Neutrophil (primary cell): ENCODE data around the gene DMAC2.
"Not testable (repeated sequence)": the region's sequence is repeated elsewhere in the genome, so short reads cannot be mapped to it uniquely, and the experiment has no call there.

Experiments
- H3K27ac ChIP-seq: fragments of 200-600 bp; sonication (generic); 2 replicates; pipeline ENCODE4 v1.5.1; 2016; ENCODE audit warnings: mild to moderate bottlenecking, moderate library complexity
- H3K27me3 ChIP-seq: fragments of 200-600 bp; sonication (generic); 2 replicates; pipeline ENCODE4 v1.6.0; 2016; ENCODE audit warnings: mild to moderate bottlenecking
- H3K36me3 ChIP-seq: fragments of 200-600 bp; sonication (generic); 2 replicates; pipeline ENCODE4 v1.5.1; 2017
- H3K4me1 ChIP-seq, 2 experiments: fragments of 200-600 bp in 1 of 2; sonication (generic) in 1 of 2; 1 replicate in 1 of 2; 2 replicates in 1 of 2; pipeline versions ENCODE4 v1.5.1 to v1.6.1; 2013 to 2016; ENCODE audit warnings: low read depth in 1 of 2, low read length in 1 of 2, mild to moderate bottlenecking in 1 of 2, moderate library complexity in 1 of 2; ENCODE audit not compliant: control insufficient read depth in 1 of 2, insufficient read depth in 1 of 2
- H3K4me3 ChIP-seq, 2 experiments: fragments of 200-600 bp in 1 of 2; sonication (generic) in 1 of 2; 1 replicate in 1 of 2; 2 replicates in 1 of 2; pipeline ENCODE4 v1.5.1; 2013 to 2016; ENCODE audit warnings: low read depth in 1 of 2, low read length in 1 of 2, mild to moderate bottlenecking in 1 of 2, moderate library complexity in 1 of 2
- H3K9me3 ChIP-seq: fragments of 200-600 bp; sonication (generic); 2 replicates; pipeline ENCODE4 v1.5.1; 2016
- CTCF ChIP-seq: fragments of 200-600 bp; sonication (generic); IDR thresholded peaks from 2 replicates; pipeline ENCODE4 v1.5.1; 2016; ENCODE audit warnings: antibody characterized with exemption

DMAC2 gene

DNA sequence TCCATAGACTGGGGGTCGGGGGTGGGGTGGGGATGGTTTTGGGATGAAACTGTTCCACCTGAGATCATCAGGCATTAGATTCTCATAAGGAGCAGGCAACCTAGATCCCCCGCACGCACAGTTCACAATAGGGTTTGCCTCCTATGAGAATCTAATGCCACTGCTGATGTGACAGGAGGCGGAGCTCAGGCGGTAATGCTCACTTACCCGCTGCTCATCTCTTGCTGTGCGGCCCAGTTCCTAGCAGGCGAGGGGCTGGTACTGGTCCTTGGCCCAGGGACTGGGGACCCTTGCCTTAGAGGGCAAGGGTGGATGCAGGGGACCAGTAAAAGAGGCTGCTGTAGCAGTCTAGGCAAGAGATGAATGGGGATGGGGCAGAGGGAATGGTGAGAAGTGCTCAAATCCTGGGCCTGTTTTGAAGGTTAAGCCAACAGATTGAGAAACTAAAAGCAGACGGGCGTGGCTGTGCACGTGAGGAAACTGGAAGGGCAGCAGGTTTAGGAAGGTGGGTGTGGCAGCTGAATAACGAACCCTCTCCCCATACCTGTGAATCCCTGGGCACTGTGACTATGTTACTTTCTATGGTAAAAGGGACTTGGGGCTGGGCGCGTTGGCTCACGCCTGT is 1.7 kb upstream of the DMAC2 start:
- H3K27me3 ChIP-seq = no peaks in the 10 kb centered on the region
- no peak for TF ChIP-seq CTCF
- H3K27ac ChIP-seq = no peak overlapping the region
- no peaks in the 10 kb centered on the region for H3K9me3 ChIP-seq
- no peaks in the 10 kb centered on the region for H3K36me3 ChIP-seq
- H3K4me1 ChIP-seq = peaks cover 22 to 32% of the 10 kb centered on the region in 2 experiments
- H3K4me3 ChIP-seq = no peak overlapping the region

GRCh38 chr19:41437944-41438574 is 1.7 kb downstream of the DMAC2 start:
- H3K4me1 ChIP-seq = peaks cover 22 to 35% of the 10 kb centered on the region in 2 experiments
- no peak overlapping the region for H3K4me3 ChIP-seq
- H3K27ac ChIP-seq = no peak overlapping the region
- peaks cover 4% of the 10 kb centered on the region for H3K36me3 ChIP-seq
- no peak for TF ChIP-seq CTCF
- H3K27me3 ChIP-seq = no peaks in the 10 kb centered on the region
- no peaks in the 10 kb centered on the region for H3K9me3 ChIP-seq

GRCh38 chr19:41436674-41436951 is 3.1 kb downstream of the DMAC2 start:
- Histone ChIP-seq H3K27me3 (no peaks in the 10 kb centered on the region), H3K4me1 (peaks cover 21 to 37% of the 10 kb centered on the region in 2 experiments), H3K9me3 (no peaks in the 10 kb centered on the region), H3K27ac (no peak overlapping the region), H3K4me3 (no peak overlapping the region), H3K36me3 (peaks cover 15% of the 10 kb centered on the region)
- TF ChIP-seq CTCF = no peak

DNA sequence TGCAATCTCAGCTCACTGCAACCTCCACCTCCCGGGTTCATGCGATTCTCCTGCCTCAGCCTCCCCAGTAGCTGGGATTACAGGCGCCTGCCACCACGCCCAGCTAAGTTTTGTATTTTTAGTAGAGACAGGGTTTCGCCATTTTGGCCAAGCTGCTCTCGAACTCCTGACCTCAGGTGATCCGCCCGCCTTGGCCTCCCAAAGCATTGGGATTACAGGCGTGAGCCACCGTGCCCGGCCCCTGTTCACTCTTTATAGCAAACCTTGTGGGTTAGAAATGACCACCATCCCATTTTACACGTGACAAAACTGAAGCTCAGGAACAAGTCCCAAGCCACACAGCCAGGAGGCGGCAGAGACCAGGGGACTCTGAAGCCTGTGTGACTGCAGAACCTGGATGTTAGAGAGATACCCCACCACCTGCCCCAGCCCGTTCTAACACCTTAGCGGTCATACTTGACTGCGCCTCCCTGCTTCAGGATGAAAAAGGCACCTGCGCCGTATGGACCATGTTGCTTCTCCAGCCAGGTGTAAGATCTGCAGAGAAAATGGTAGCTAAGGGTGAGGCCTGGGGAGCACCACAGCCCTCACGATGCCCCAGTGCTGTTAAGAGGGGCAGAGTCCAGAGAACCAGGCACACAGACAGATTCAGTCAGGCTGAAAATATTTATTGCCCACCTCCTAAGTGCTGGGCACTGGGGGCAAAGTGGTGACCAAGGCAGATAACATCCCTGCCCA is 3.6 kb downstream of the DMAC2 start:
- H3K27me3 ChIP-seq = no peaks in the 10 kb centered on the region
- no peak overlapping the region for H3K27ac ChIP-seq
- no peak overlapping the region for H3K4me3 ChIP-seq
- H3K36me3 ChIP-seq = peaks cover 15% of the 10 kb centered on the region
- no peaks in the 10 kb centered on the region for H3K9me3 ChIP-seq
- TF ChIP-seq CTCF = no peak
- H3K4me1 ChIP-seq = peaks cover 22 to 37% of the 10 kb centered on the region in 2 experiments

DNA sequence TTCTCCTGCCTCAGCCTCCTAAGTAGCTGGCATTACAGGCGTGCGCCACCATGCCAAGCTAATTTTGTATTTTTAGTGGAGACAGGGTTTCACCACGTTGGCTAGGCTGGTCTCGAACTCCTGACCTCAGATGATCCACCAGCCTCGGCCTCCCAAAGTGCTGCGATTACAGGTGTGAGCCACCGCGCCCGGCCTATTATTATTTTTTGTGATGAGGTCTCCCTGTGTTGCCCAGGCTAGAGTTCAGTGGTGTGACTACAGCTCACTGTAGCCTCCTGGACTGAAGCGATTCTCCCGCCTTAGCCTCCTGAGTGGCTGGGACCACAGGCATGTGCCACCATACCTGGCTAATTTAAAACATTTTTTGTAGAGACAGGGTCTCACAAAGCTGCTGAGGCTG is 4.3 kb downstream of the DMAC2 start:
- not testable (repeated sequence) for H3K27me3 ChIP-seq, H3K4me3 ChIP-seq, H3K27ac ChIP-seq, H3K9me3 ChIP-seq
- H3K36me3 ChIP-seq = peaks cover 15% of the 10 kb centered on the region
- peaks cover 28 to 41% of the 10 kb centered on the region in 2 experiments for H3K4me1 ChIP-seq

- H3K36me3 ChIP-seq = peaks cover 15% of the 10 kb centered on the region
Observed at GRCh38 chr19:41434450-41434849, 5.3 kb downstream of the DMAC2 start.

More at GRCh38 chr19:41434450-41434849, 5.3 kb downstream of the DMAC2 start:
- H3K4me1 ChIP-seq = peaks cover 26 to 40% of the 10 kb centered on the region in 2 experiments
- TF ChIP-seq CTCF = no peak
- no peaks in the 10 kb centered on the region for H3K27me3 ChIP-seq
- H3K27ac ChIP-seq = no peak overlapping the region
- H3K4me3 ChIP-seq = no peak overlapping the region
- H3K9me3 ChIP-seq = no peaks in the 10 kb centered on the region
